Stimulated activated CD4-positive, alpha-beta T cell treated with anti-CD3 and anti-CD28 coated beads, Interleukin-4, amount 100 ng/mL, for 4 hours (primary cell): Measurements from ENCODE around the gene CCNO.

Experiments used
- DNase-seq, 2 experiments: peaks; one replicate each; pipeline ENCODE4 v3.0.0-alpha.2; 2020

Gene CCNO

DNA sequence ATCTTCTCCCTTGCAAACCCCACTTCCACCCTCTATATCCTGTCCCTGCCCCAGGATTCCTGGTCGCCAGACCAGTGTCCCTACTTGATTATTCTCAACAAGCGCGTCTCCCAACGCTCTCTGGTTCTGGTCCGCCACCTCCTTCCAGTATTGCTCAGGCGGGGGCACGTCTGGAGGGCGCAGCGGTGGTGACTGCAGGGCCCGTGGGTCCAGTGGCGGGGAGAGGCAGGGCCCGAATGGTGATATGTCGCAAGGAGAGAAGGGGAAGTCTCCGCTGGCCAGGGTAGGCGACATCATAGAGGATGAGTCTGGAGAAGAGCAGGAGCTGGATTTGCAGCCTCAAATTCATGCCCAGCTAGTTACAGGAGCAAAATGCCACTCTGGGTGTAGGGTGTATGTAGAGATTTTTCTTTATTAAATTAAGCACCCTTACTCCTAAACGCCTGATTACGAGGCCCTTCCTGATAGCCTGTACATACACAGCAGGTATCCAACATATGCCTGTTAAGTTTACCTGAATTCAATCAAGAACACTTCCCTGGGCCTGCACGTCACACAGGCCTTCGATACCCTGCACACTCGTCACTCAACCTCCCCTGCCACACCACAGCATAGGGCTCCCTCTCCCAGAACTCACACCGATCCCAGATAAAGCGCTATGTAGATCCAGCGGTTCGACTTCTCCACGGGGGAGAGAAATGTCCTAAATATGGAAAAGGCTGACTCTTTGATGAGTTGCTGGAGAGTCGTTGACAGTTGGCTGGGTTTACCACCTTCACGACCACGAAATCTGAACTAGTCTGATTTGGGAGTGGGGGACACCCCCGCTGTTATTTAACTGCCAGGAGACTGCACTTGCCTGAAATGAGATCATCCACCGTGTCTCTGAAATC, 11.1 kb downstream of the CCNO start:
- DNase-seq: no peak

DNA sequence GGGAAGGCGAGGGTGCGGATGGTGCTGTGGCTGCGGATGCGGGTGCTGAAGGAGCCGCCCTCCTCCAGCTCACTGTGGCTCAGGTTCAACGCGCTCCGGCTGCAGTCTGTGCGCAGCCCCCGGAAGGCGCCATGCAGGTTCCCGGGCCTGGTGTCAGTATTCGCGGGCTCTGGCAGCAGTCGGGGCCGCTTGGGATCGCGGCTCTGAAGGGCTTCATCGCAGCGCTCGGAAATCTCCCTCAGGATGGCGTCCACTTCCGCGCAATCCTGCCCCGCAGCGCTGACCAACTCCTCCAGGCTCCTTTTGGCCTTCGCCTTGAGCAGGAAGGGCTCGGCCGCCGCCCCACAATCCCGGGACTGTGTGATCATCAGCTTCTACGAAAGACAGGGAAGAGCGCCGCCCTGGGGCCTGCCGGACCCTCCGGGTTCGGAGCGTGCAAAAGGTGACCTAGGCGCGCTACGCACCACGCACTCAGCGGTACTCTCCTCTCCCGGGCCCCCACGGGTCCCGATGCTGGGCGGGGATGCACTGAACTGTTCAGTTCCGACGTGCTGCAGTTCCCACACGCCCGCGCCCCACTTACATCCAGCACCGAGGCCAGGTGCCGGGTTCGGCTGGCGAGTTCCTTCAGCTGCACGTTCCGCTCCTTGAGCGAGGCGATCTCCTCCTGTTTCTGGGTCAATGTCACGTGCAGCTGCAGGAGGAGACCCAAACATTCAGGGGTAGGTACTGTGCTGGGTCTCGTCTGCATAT, 12.8 kb downstream of the CCNO start:
- DNase-seq: no peak

DNA sequence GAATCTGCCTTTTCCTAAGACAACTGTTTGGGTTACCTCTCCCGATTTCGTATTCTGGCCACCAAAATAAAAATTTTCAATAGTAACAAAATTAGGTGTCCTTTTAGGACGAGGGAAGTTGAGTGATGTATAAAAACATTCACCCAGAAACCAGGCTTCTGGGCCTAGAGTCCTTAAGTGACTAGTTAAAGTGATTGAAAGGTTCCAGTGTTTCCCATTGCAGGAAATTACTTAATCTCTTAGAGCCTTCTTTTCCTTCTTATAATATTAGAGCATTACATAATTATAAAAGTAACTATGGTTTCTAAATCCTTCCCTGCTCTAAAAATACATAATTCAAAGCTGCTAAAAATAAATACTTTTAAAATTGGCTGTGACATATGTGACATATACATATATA, 13.6 kb downstream of the CCNO start:
- no peak for DNase-seq

GRCh38 chr5:55218967-55219366, 14.4 kb downstream of the CCNO start:
- DNase-seq: no peak

GRCh38 chr5:55211184-55211874, 22.1 kb downstream of the CCNO start:
- DNase-seq: no peak

GRCh38 chr5:55205001-55205400, 28.4 kb downstream of the CCNO start:
- no peak for DNase-seq

DNA sequence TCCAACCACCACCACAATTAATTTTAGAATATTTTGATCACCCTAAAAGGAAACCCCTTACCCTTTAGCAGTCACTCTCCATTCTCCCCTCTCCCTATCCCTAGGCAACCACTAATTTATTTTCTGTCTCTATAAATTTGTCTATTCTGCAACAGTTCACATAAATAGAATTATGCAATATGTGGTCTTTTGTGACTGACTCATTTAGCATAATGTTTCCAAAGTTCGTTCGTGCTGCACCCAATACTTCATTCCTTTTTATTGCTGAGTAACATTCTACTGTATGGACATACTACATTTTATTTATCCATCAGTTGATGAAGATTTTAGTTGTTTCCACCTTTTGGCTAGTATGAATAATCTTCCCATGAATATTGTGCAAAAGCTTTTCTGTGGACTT, 42.2 kb downstream of the CCNO start:
- DNase-seq: no peak

- DNase-seq: no peak
These were observed 44.5 kb downstream of the CCNO start for GRCh38 chr5:55188656-55189540.

DNA sequence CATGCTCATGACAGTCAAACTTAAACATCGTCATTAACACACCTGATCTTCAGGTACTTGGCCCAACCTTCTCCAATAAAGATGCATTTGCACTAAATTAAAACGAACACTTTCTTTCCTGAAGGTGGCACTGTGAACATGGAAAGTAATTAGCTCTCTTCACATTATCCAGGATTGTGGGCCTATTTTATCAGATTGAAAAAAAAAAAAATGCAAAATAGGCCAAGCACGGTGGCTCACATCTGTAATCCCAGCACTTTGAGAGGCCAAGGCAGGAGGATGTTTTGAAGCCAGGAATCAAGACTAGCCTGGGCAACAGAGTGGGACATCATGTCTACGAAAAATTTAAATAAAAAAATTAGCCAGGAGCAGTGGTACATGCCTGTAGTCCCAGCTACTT, 46.0 kb downstream of the CCNO start:
- no peak for DNase-seq
